MM.1S (cell line): Measurements from ENCODE around the gene NEGR1.

Source experiments
- DNase-seq: peaks from one replicate; pipeline ENCODE4 v3.0.0-alpha.2; 2015
- H2AFZ ChIP-seq: fragments of 300-600 bp; sonication (generic); 2 replicates; pipeline ENCODE4 v1.6.0; 2016; ENCODE audit warnings: antibody characterized with exemption, low read length
- H3F3A ChIP-seq: fragments of 300-600 bp; sonication (generic); 2 replicates; pipeline ENCODE4 v1.6.1; 2016; ENCODE audit warnings: mild to moderate bottlenecking, antibody characterized with exemption, low read length, moderate library complexity, mixed read lengths; ENCODE audit not compliant: insufficient read depth
- H3K27ac ChIP-seq: fragments of 300-600 bp; sonication (generic); 2 replicates; pipeline ENCODE4 v1.5.1; 2016; ENCODE audit warnings: mild to moderate bottlenecking, low read length
- H3K27me3 ChIP-seq: fragments of 300-600 bp; sonication (generic); replicated peaks from 2 replicates; pipeline ENCODE4 v1.6.0; 2016; ENCODE audit warnings: low read length; ENCODE audit not compliant: insufficient read depth
- H3K36me3 ChIP-seq: fragments of 300-600 bp; sonication (generic); replicated peaks from 2 replicates; pipeline ENCODE4 v1.6.1; 2016; ENCODE audit warnings: mild to moderate bottlenecking, low read length, mixed read lengths; ENCODE audit not compliant: insufficient read depth
- H3K4me1 ChIP-seq: fragments of 300-600 bp; sonication (generic); 2 replicates; pipeline ENCODE4 v1.6.1; 2016; ENCODE audit warnings: low read length, mixed read lengths
- H3K4me2 ChIP-seq: fragments of 300-600 bp; sonication (generic); 2 replicates; pipeline ENCODE4 v1.6.0; 2016; ENCODE audit warnings: low read depth, low read length
- H3K4me3 ChIP-seq: fragments of 300-600 bp; sonication (generic); 2 replicates; pipeline ENCODE4 v1.5.1; 2016; ENCODE audit warnings: low read length, mixed read lengths
- H3K79me2 ChIP-seq: fragments of 300-600 bp; sonication (generic); 2 replicates; pipeline ENCODE4 v1.6.1; 2016; ENCODE audit warnings: mixed run types, low read length, mixed read lengths
- H3K9ac ChIP-seq: fragments of 300-600 bp; sonication (generic); 2 replicates; pipeline ENCODE4 v1.6.1; 2016; ENCODE audit warnings: low read length, mixed read lengths
- H3K9me2 ChIP-seq: fragments of 300-600 bp; sonication (generic); replicated peaks from 2 replicates; pipeline ENCODE4 v1.6.1; 2016; ENCODE audit warnings: mild to moderate bottlenecking, low read length, mixed read lengths; ENCODE audit not compliant: insufficient read depth
- H3K9me3 ChIP-seq: fragments of 300-600 bp; sonication (generic); replicated peaks from 2 replicates; pipeline ENCODE4 v1.6.1; 2016; ENCODE audit warnings: mild to moderate bottlenecking, low read length, mixed read lengths; ENCODE audit not compliant: insufficient read depth
- H4K20me1 ChIP-seq: fragments of 300-600 bp; sonication (generic); 2 replicates; pipeline ENCODE4 v1.6.1; 2016; ENCODE audit warnings: mild to moderate bottlenecking, low read length, moderate library complexity, mixed read lengths; ENCODE audit not compliant: insufficient read depth
- CTCF ChIP-seq: fragments of 300-600 bp; sonication (generic); IDR thresholded peaks from 2 replicates; pipeline ENCODE4 v1.5.1; 2016; ENCODE audit warnings: antibody characterized with exemption, low read length, mixed read lengths
- EZH2 ChIP-seq: fragments of 300-600 bp; sonication (generic); optimal IDR thresholded peaks from 2 replicates; pipeline ENCODE3; 2017; ENCODE audit warnings: low read depth, mild to moderate bottlenecking, antibody characterized with exemption, low read length, mixed read lengths
- EZH2phosphoT487 ChIP-seq: fragments of 300-600 bp; sonication (generic); IDR thresholded peaks from 2 replicates; pipeline ENCODE4 v1.6.1; 2018; ENCODE audit warnings: antibody characterized with exemption, low read length

Gene NEGR1

GRCh38 chr1:72063364-72064044 lies 218.8 kb downstream of the NEGR1 start:
- no peak for DNase-seq

GRCh38 chr1:72062584-72062983 lies 219.8 kb downstream of the NEGR1 start:
- H3K9me2 ChIP-seq = no peaks in the 10 kb centered on the region
- no peak overlapping the region for H3K27ac ChIP-seq
- no peaks in the 10 kb centered on the region for H3K36me3 ChIP-seq
- H3F3A ChIP-seq = no peaks in the 10 kb centered on the region
- H3K79me2 ChIP-seq = no peaks in the 10 kb centered on the region
- H3K4me3 ChIP-seq = no peak overlapping the region
- no peaks in the 10 kb centered on the region for H3K9me3 ChIP-seq
- H3K4me1 ChIP-seq = no peaks in the 10 kb centered on the region
- no peaks in the 10 kb centered on the region for H3K27me3 ChIP-seq
- H3K4me2 ChIP-seq = no peak overlapping the region
- H4K20me1 ChIP-seq = no peaks in the 10 kb centered on the region
- TF ChIP-seq EZH2 (no peak), EZH2phosphoT487 (no peak), CTCF (no peak)
- H3K9ac ChIP-seq = no peak overlapping the region
- no peak overlapping the region for H2AFZ ChIP-seq
- DNase-seq = no peak

More at GRCh38 chr1:72063364-72064044, 218.8 kb downstream of the NEGR1 start:
- no peak overlapping the region for H2AFZ ChIP-seq
- no peaks in the 10 kb centered on the region; the same call in 1 of the 2 replicates for H3K9me2 ChIP-seq
- H3K79me2 ChIP-seq = no peaks in the 10 kb centered on the region
- no peaks in the 10 kb centered on the region for H3K36me3 ChIP-seq
- no peak overlapping the region for H3K4me3 ChIP-seq
- no peaks in the 10 kb centered on the region for H3K9me3 ChIP-seq
- TF ChIP-seq EZH2phosphoT487 (no peak), CTCF (no peak), EZH2 (no peak)
- no peaks in the 10 kb centered on the region for H4K20me1 ChIP-seq
- no peaks in the 10 kb centered on the region for H3K4me1 ChIP-seq
- H3K4me2 ChIP-seq = 0 out of 2 replicates have a peak overlapping the region, but pooled peaks have one; percentile 16
- H3F3A ChIP-seq = no peaks in the 10 kb centered on the region
- H3K27ac ChIP-seq = no peak overlapping the region
- H3K9ac ChIP-seq = no peak overlapping the region
- H3K27me3 ChIP-seq = no peaks in the 10 kb centered on the region

- H3F3A ChIP-seq = no peaks in the 10 kb centered on the region
- no peak overlapping the region for H3K4me3 ChIP-seq
- TF ChIP-seq EZH2phosphoT487 = no peak
- no peak for TF ChIP-seq CTCF
- no peak for TF ChIP-seq EZH2
- no peak overlapping the region for H3K9ac ChIP-seq
- no peaks in the 10 kb centered on the region for H3K79me2 ChIP-seq
- no peak overlapping the region for H3K4me2 ChIP-seq
- no peaks in the 10 kb centered on the region for H4K20me1 ChIP-seq
- no peaks in the 10 kb centered on the region for H3K36me3 ChIP-seq
- no peak for DNase-seq
- H2AFZ ChIP-seq = no peak overlapping the region
- H3K27ac ChIP-seq = no peak overlapping the region
- no peaks in the 10 kb centered on the region for H3K9me2 ChIP-seq
- no peaks in the 10 kb centered on the region for H3K9me3 ChIP-seq
- H3K4me1 ChIP-seq = no peaks in the 10 kb centered on the region
- no peaks in the 10 kb centered on the region for H3K27me3 ChIP-seq
Measured at GRCh38 chr1:72060466-72061245, 221.7 kb downstream of the NEGR1 start.
